HCT116 (cell line): ENCODE data around the gene DHRS7. TPM values are rescaled to one million over a fixed set of nuclear protein-coding genes. Genes with fewer than 3 reads are reported as not detected.

Experiments
- ATAC-seq: fragments of 200-7000 bp; cut with Tn5 transposase; 2 replicates; pipeline ENCODE4 v1.9.1; 2020; ENCODE audit warnings: mild to moderate bottlenecking, moderate library complexity
- BruUV-seq: library from RNA; stranded (reverse); fragments of 400-500 nt; replicated peaks from 2 replicates; lab custom pipeline; 2021; lab: Mats Ljungman, UMichigan
- CTCF ChIA-PET: fragments of 300-600 bp; sonication (Branson Sonifier 250); formaldehyde crosslinking; loops from one replicate; lab custom pipeline; 2021; ENCODE audit warnings: antibody characterized with exemption; lab: Charles Lee
- POLR2A ChIA-PET: fragments of 300-600, 350-600 bp; sonication (Branson Sonifier 250); formaldehyde crosslinking; loops from one replicate; lab custom pipeline; 2021; ENCODE audit warnings: antibody characterized with exemption; lab: Charles Lee
- RAD21 ChIA-PET, 2 experiments: fragments of 300-600 bp; sonication (Branson Sonifier 250); formaldehyde crosslinking; loops; one replicate each; lab custom pipeline; 2023; ENCODE audit warnings: low total read pairs in 2 of 2; ENCODE audit not compliant: uncharacterized antibody in 2 of 2, unreplicated experiment in 2 of 2, low non-redundant PET in 1 of 2; lab: Charles Lee
- DNase-seq: peaks from one replicate; pipeline ENCODE4 v3.0.0-alpha.2; 2010; ENCODE audit warnings: low read depth, low spot score
- H2AFZ ChIP-seq: fragments of 200-600 bp; shearing (Covaris generic), sonication (generic); 2 replicates; pipeline ENCODE4 v1.6.1; 2017; ENCODE audit warnings: low read depth, mixed run types, mixed read lengths, antibody characterized with exemption, low read length; ENCODE audit not compliant: poor library complexity, severe bottlenecking
- H3K27ac ChIP-seq: 2 replicates; pipeline ENCODE4 v1.5.1; 2012; ENCODE audit warnings: low read depth, low read length
- H3K27me3 ChIP-seq: fragments of 200-600 bp; sonication (generic); 2 replicates; pipeline ENCODE4 v1.6.1; 2016; ENCODE audit warnings: mixed run types, low read length, mixed read lengths; ENCODE audit not compliant: insufficient read depth
- H3K36me3 ChIP-seq, 2 experiments: fragments of 200-500 bp in 1 of 2; fragments of 200-600 bp in 1 of 2; sonication (Bioruptor generic) in 1 of 2; sonication (generic) in 1 of 2; 2 replicates each; pipeline versions ENCODE4 v1.5.1 to v1.6.1; 2014 to 2016; ENCODE audit warnings: low read length in 2 of 2, inconsistent platforms in 1 of 2, mixed read lengths in 1 of 2, mixed run types in 1 of 2; ENCODE audit not compliant: insufficient read depth in 2 of 2, control insufficient read depth in 1 of 2
- H3K4me1 ChIP-seq, 2 experiments: fragments of 200-600 bp in 1 of 2; sonication (generic) in 1 of 2; 2 replicates each; pipeline versions ENCODE4 v1.5.1 to v1.6.1; 2012 to 2017; ENCODE audit warnings: low read length in 2 of 2, inconsistent platforms in 1 of 2, mild to moderate bottlenecking in 1 of 2, mixed read lengths in 1 of 2, mixed run types in 1 of 2, moderate library complexity in 1 of 2; ENCODE audit not compliant: insufficient read depth in 2 of 2, control insufficient read depth in 1 of 2
- H3K4me2 ChIP-seq: fragments of 200-600 bp; sonication (generic); 2 replicates; pipeline ENCODE4 v1.6.1; 2017; ENCODE audit warnings: mixed run types, low read length, mixed read lengths
- H3K4me3 ChIP-seq, 2 experiments: fragments of 200-600 bp in 1 of 2; sonication (generic) in 1 of 2; replicated peaks in 1 of 2; 2 replicates each; pipeline ENCODE4 v1.5.1; 2011 to 2016; ENCODE audit warnings: low read length in 2 of 2, control low read depth in 1 of 2, low read depth in 1 of 2, mild to moderate bottlenecking in 1 of 2, mixed read lengths in 1 of 2, mixed run types in 1 of 2
- H3K79me2 ChIP-seq: fragments of 200-600 bp; sonication (generic); 2 replicates; pipeline ENCODE4 v1.6.1; 2017; ENCODE audit warnings: mild to moderate bottlenecking, mixed run types, low read length, moderate library complexity, mixed read lengths; ENCODE audit not compliant: insufficient read depth
- H3K9ac ChIP-seq: fragments of 200-600 bp; sonication (generic); 2 replicates; pipeline ENCODE4 v1.6.1; 2016; ENCODE audit warnings: low read length, mixed read lengths
- H3K9me2 ChIP-seq: fragments of 200-600 bp; sonication (generic), shearing (Covaris generic); 2 replicates; pipeline ENCODE4 v1.6.1; 2017; ENCODE audit warnings: mixed run types, mild to moderate bottlenecking, moderate library complexity; ENCODE audit not compliant: insufficient read depth
- H3K9me3 ChIP-seq, 2 experiments: fragments of 200-500 bp in 1 of 2; fragments of 200-600 bp in 1 of 2; sonication (Bioruptor generic) in 1 of 2; sonication (generic) in 1 of 2; 2 replicates each; pipeline ENCODE4 v1.6.1; 2014 to 2017; ENCODE audit warnings: low read length in 2 of 2, mixed read lengths in 2 of 2, inconsistent platforms in 1 of 2, low read depth in 1 of 2, mild to moderate bottlenecking in 1 of 2, mixed run types in 1 of 2, moderate library complexity in 1 of 2; ENCODE audit not compliant: control insufficient read depth in 1 of 2, insufficient read depth in 1 of 2
- H4K20me1 ChIP-seq: fragments of 200-600 bp; sonication (generic), shearing (Covaris generic); 2 replicates; pipeline ENCODE4 v1.6.1; 2017; ENCODE audit warnings: mixed run types, mild to moderate bottlenecking, moderate library complexity; ENCODE audit not compliant: insufficient read depth
- CEBPB ChIP-seq: IDR thresholded peaks from 2 replicates; pipeline ENCODE4 v1.6.1; 2012; ENCODE audit warnings: low read depth
- EGR1 ChIP-seq: IDR thresholded peaks from 2 replicates; pipeline ENCODE4 v1.6.1; 2012; ENCODE audit warnings: low read depth
- ELF1 ChIP-seq: IDR thresholded peaks from 2 replicates; pipeline ENCODE4 v1.6.1; 2012; ENCODE audit warnings: low read depth, borderline replicate concordance
- EZH2 ChIP-seq: fragments of 200-600 bp; sonication (generic); IDR thresholded peaks from 2 replicates; pipeline ENCODE4 v1.6.1; 2017; ENCODE audit warnings: antibody characterized with exemption, mixed run types
- JUND ChIP-seq: IDR thresholded peaks from 2 replicates; pipeline ENCODE4 v1.6.1; 2012
- POLR2AphosphoS5 ChIP-seq: IDR thresholded peaks from 2 replicates; pipeline ENCODE4 v1.6.1; 2011; ENCODE audit warnings: mild to moderate bottlenecking, low read depth, low read length, moderate library complexity
- RAD21 ChIP-seq: IDR thresholded peaks from 2 replicates; pipeline ENCODE4 v1.6.1; 2012; ENCODE audit warnings: low read depth, mild to moderate bottlenecking
- SIN3A ChIP-seq: IDR thresholded peaks from 2 replicates; pipeline ENCODE4 v1.6.1; 2012; ENCODE audit warnings: low read depth
- TCF7L2 ChIP-seq: IDR thresholded peaks from 2 replicates; pipeline ENCODE4 v1.7.0; 2011; ENCODE audit warnings: borderline replicate concordance, inconsistent platforms; ENCODE audit not compliant: insufficient read depth, insufficient read length; ENCODE audit errors: extremely low read depth
- ZBTB33 ChIP-seq: IDR thresholded peaks from 2 replicates; pipeline ENCODE4 v1.6.1; 2011; ENCODE audit warnings: mild to moderate bottlenecking, low read length, moderate library complexity; ENCODE audit not compliant: insufficient replicate concordance; ENCODE audit errors: extremely low read depth
- ZFX ChIP-seq: fragments of 450-650 bp; IDR thresholded peaks from 2 replicates; pipeline ENCODE4 v1.6.1; 2017
- ZNF274 ChIP-seq: fragments of 200-500 bp; sonication (Bioruptor generic); IDR thresholded peaks from 2 replicates; pipeline ENCODE4 v1.6.1; 2014; ENCODE audit warnings: mild to moderate bottlenecking, low read depth, low read length, inconsistent platforms
- intact Hi-C: fragments of 100-400 bp; cut with micrococcal nuclease; formaldehyde crosslinking; loops from 2 replicates; pipeline ENCODE4 v1.10.0; 2022
- total RNA-seq: library from RNA; stranded (reverse); gene quantifications from one replicate; pipeline ENCODE4 v1.2.1, GENCODE V29; 2021; ENCODE audit not compliant: unreplicated experiment

The DHRS7 gene
- total RNA-seq, 1 experiment from 2014 or later, result 43.8 TPM

GRCh38 chr14:60178820-60179219, 13.6 kb upstream of the DHRS7 start (continued):
- no peak for TF ChIP-seq JUND
- TF ChIP-seq EZH2, result no peak
- TF ChIP-seq ELF1, result no peak
- TF ChIP-seq CEBPB, result no peak
- no peak for TF ChIP-seq EGR1
- no peak for TF ChIP-seq ZFX

GRCh38 chr14:60178164-60178563, 13.0 kb upstream of the DHRS7 start:
- ChIA-PET CTCF (no interaction called here), POLR2A (no interaction called here), RAD21 (no interaction called here)
- H2AFZ ChIP-seq, result no peak overlapping the region
- H3K9me3 ChIP-seq, result 0 out of 4 replicates have a peak, but pooled peaks cover 0 to 5% of the 10 kb centered on the region in 2 experiments
- ATAC-seq (no peak), DNase-seq (no peak)
- no TSS peak for BruUV-seq
- H4K20me1 ChIP-seq, result no peaks in the 10 kb centered on the region
- no peak overlapping the region for H3K9ac ChIP-seq
- peaks cover 0 to 18% of the 10 kb centered on the region in 2 experiments; a peak in 2 of 4 replicates for H3K4me1 ChIP-seq
- intact Hi-C loops, result no loop called here
- H3K27me3 ChIP-seq, result no peaks in the 10 kb centered on the region
- H3K4me2 ChIP-seq, result no peak overlapping the region
- H3K27ac ChIP-seq, result no peak overlapping the region
- no peaks in the 10 kb centered on the region for H3K36me3 ChIP-seq
- H3K9me2 ChIP-seq, result no peaks in the 10 kb centered on the region
- TF ChIP-seq CEBPB (no peak), ZBTB33 (no peak), RAD21 (no peak), EGR1 (no peak), POLR2AphosphoS5 (no peak), ZNF274 (no peak), TCF7L2 (no peak), SIN3A (no peak)
- H3K79me2 ChIP-seq, result no peaks in the 10 kb centered on the region
- no peak overlapping the region for H3K4me3 ChIP-seq
